Measurements from ENCODE around the gene TLK1.

DNA sequence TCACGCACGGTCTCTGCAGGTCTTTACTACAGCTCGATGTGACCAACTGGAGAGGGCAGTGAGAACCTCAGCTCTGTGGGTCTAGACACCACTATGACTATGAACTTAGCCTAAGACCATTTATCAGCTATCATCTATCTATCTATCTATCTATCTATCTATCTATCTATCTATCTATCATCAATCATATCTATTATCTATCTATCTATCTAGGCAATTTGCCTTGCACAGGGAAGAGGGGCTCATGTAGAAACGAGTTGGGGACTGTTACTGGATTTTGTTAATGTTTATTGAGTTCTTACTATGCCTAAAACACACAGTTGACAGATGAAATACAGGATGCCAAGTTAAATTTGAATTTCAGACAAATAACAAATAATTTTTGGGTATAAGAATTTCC lies 41.1 kb upstream of the TLK1 start:
- TF ChIP-seq, protein P1, sequence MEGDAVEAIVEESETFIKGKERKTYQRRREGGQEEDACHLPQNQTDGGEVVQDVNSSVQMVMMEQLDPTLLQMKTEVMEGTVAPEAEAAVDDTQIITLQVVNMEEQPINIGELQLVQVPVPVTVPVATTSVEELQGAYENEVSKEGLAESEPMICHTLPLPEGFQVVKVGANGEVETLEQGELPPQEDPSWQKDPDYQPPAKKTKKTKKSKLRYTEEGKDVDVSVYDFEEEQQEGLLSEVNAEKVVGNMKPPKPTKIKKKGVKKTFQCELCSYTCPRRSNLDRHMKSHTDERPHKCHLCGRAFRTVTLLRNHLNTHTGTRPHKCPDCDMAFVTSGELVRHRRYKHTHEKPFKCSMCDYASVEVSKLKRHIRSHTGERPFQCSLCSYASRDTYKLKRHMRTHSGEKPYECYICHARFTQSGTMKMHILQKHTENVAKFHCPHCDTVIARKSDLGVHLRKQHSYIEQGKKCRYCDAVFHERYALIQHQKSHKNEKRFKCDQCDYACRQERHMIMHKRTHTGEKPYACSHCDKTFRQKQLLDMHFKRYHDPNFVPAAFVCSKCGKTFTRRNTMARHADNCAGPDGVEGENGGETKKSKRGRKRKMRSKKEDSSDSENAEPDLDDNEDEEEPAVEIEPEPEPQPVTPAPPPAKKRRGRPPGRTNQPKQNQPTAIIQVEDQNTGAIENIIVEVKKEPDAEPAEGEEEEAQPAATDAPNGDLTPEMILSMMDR (IDR thresholded peaks at IDR 0.05), result no peak
- no peak for TF ChIP-seq POLR2A (IDR thresholded peaks at IDR 0.05)
